HepG2 (cell line): ENCODE data around the gene C16orf54. TPM values are rescaled to one million over a fixed set of nuclear protein-coding genes. Genes with fewer than 3 reads are reported as not detected.

Experiments used
- ATF7 ChIP-seq, 2 experiments: fragments of 450-650 bp in 1 of 2; sonication (generic) in 1 of 2; formaldehyde crosslinking in 1 of 2; IDR thresholded peaks; 2 replicates each; pipeline versions ENCODE4 v1.4.0 to v1.6.1; 2016 to 2020; ENCODE audit warnings: antibody characterized with exemption in 1 of 2, mild to moderate bottlenecking in 1 of 2, missing genetic modification reagents in 1 of 2
- ELF1 ChIP-seq: sonication (generic); formaldehyde crosslinking; IDR thresholded peaks from 2 replicates; pipeline ENCODE4 v1.4.0; 2020; ENCODE audit warnings: missing genetic modification reagents
- ERF ChIP-seq: IDR thresholded peaks from 2 replicates; pipeline ENCODE4 v1.6.1; 2018; ENCODE audit warnings: missing biosample characterization, missing genetic modification reagents
- MYC ChIP-seq: sonication (generic); formaldehyde crosslinking; IDR thresholded peaks from 2 replicates; pipeline ENCODE4 v1.9.0; 2021; ENCODE audit warnings: missing genetic modification reagents, borderline replicate concordance
- ZFP62 ChIP-seq: sonication (generic); formaldehyde crosslinking; IDR thresholded peaks from 2 replicates; pipeline ENCODE4 v1.4.0; 2020; ENCODE audit warnings: missing genetic modification reagents
- ZNF20 ChIP-seq: sonication (generic); formaldehyde crosslinking; IDR thresholded peaks from 2 replicates; pipeline ENCODE4 v1.4.0; 2020; ENCODE audit warnings: mild to moderate bottlenecking, moderate library complexity, missing genetic modification reagents
- ZNF235 ChIP-seq: sonication (generic); formaldehyde crosslinking; IDR thresholded peaks from 2 replicates; pipeline ENCODE4 v1.8.1; 2023; ENCODE audit warnings: mild to moderate bottlenecking, missing genetic modification reagents, borderline replicate concordance
- ZNF253 ChIP-seq: sonication (generic); formaldehyde crosslinking; IDR thresholded peaks from 2 replicates; pipeline ENCODE4 v1.8.0; 2022; ENCODE audit warnings: mild to moderate bottlenecking, missing genetic modification reagents, borderline replicate concordance
- ZNF441 ChIP-seq: sonication (generic); formaldehyde crosslinking; IDR thresholded peaks from 2 replicates; pipeline ENCODE4 v1.7.0; 2021; ENCODE audit warnings: missing genetic modification reagents, borderline replicate concordance
- ZNF556 ChIP-seq: sonication (generic); formaldehyde crosslinking; IDR thresholded peaks from 2 replicates; pipeline ENCODE4 v1.4.0; 2020; ENCODE audit warnings: mild to moderate bottlenecking, missing genetic modification reagents, borderline replicate concordance
- ZNF652 ChIP-seq: IDR thresholded peaks from 2 replicates; pipeline ENCODE4 v1.6.1; 2016; ENCODE audit warnings: low read depth, borderline replicate concordance
- ZNF780A ChIP-seq: sonication (generic); formaldehyde crosslinking; IDR thresholded peaks from 2 replicates; pipeline ENCODE4 v1.8.0; 2022; ENCODE audit warnings: mild to moderate bottlenecking, missing genetic modification reagents, moderate library complexity
- ZSCAN25 ChIP-seq: sonication (generic); formaldehyde crosslinking; IDR thresholded peaks from 2 replicates; pipeline ENCODE4 v1.8.0; 2022; ENCODE audit warnings: mild to moderate bottlenecking, missing genetic modification reagents
- polyA plus RNA-seq, 8 experiments: library from polyadenylated mRNA; depleted of rRNA in 3 of 8; stranded (reverse) in 7 of 8; unstranded in 1 of 8; fragments of >200 nt; fragmentation: Illumina TruSeq in 4 of 8; extraction: Trizol in 4 of 8; gene quantifications; 2 replicates each; pipeline versions ENCODE4 v1.2.1 to v1.2.3, GENCODE V29; 2011 to 2016; ENCODE audit warnings: low read depth in 4 of 8, missing spikeins in 1 of 8, mixed read lengths in 1 of 8; ENCODE audit not compliant: insufficient read depth in 1 of 8
- total RNA-seq, 5 experiments: library from RNA; depleted of rRNA; stranded (reverse); fragments of >200 nt; fragmentation: Illumina TruSeq; extraction: Trizol; gene quantifications; 2 replicates each; pipeline ENCODE4 v1.2.3, GENCODE V29; 2016; ENCODE audit warnings: low read depth in 1 of 5
- TF ChIP-seq, protein P1 (sequence below): sonication (generic); formaldehyde crosslinking; IDR thresholded peaks from 2 replicates; pipeline ENCODE4 v1.4.0; 2020; ENCODE audit warnings: missing genetic modification reagents
- TF ChIP-seq, protein P2 (sequence below): IDR thresholded peaks from 2 replicates; pipeline ENCODE4 v1.6.1; 2016; ENCODE audit warnings: missing compliant biosample characterization, missing genetic modification reagents, borderline replicate concordance
- TF ChIP-seq, protein P3 (sequence below): sonication (generic); formaldehyde crosslinking; IDR thresholded peaks from 2 replicates; pipeline ENCODE4 v1.9.0; 2021; ENCODE audit warnings: missing genetic modification reagents, borderline replicate concordance
- TF ChIP-seq, protein P4 (sequence below): sonication (generic); formaldehyde crosslinking; IDR thresholded peaks from 2 replicates; pipeline ENCODE4 v1.4.0; 2020; ENCODE audit warnings: mild to moderate bottlenecking, missing genetic modification reagents, borderline replicate concordance
- TF ChIP-seq, protein P5 (sequence below): sonication (generic); formaldehyde crosslinking; IDR thresholded peaks from 2 replicates; pipeline ENCODE4 v1.5.0; 2020; ENCODE audit warnings: missing genetic modification reagents, mild to moderate bottlenecking, borderline replicate concordance
- TF ChIP-seq, protein P6 (sequence below): IDR thresholded peaks from 2 replicates; pipeline ENCODE4 v1.6.1; 2012; ENCODE audit warnings: inconsistent platforms
- TF ChIP-seq, protein P7 (sequence below): sonication (generic); formaldehyde crosslinking; IDR thresholded peaks from 2 replicates; pipeline ENCODE4 v1.5.0; 2020; ENCODE audit warnings: missing genetic modification reagents, mild to moderate bottlenecking, borderline replicate concordance

Gene C16orf54
- total and polyA plus RNA-seq, 2 of the 13 experiments (the other 11 are each of a cell fraction or from before 2014, with no cell fraction given) = not detected

DNA sequence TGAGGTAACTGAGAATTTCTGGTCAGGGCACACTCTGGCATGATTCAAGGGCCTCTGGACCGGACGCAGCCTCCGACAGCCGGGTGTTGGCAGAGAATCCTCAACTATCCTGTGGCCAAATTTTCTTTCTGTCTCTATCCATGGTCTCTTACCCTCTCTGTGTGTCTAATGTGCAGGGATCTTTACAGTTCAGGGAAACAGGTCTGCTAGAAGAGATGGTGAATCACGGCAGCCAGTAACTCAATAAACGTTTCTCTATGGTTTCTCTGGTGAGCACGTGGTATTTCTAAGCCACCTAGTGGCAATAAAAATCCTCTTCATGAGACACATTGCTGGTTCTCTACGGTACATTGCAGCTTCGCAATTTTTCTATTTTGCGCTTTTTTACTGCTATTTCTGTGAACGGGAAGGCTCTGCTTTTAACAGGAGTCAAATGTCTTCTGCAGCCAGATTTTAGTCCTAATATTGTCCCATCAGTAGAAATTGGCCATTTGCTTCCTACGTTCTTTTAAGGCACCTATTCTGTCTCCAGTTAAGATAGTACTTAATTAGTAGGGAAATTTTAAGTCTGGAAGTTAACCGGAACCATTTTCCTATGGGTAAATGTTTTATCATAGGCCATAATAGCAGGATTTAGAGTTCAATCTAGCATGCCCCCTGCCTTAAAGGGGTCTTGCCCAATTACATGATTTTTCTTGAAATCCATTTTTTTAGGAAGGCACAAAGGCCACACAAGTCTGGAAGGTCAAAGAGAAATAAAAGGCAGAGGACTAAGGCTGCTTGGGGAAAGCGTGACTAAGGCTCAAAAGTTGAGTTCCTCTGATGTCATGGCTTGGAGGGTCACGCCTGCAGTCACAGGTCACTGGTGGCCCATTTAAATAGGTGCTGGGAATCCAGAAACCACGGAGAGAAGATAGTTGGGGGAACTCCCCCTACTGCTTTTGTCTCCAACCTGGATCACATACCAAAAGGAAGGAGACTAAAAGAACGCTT, 35.3 kb downstream of the C16orf54 start (continued):
- TF ChIP-seq ZNF253 (no peak), ZFP62 (CRISPR knock-in tag) (no peak), MYC (peak; percentile 26; the same call in 1 of the 2 replicates), ZNF652 (CRISPR knock-in tag) (no peak), ZNF20 (CRISPR knock-in tag) (no peak), ZNF441 (no peak), ATF7 (IDR thresholded peaks at IDR 0.05) (no peak), ATF7 (CRISPR knock-in tag; IDR thresholded peaks at IDR 0.05) (no peak), ELF1 (CRISPR knock-in tag) (no peak), ZNF235 (no peak), ZNF780A (no peak), ZSCAN25 (CRISPR knock-in tag) (no peak), ZNF556 (no peak), ERF (CRISPR knock-in tag) (peak; percentile 36; the same call in 1 of the 2 replicates)
- TF ChIP-seq, protein P1, sequence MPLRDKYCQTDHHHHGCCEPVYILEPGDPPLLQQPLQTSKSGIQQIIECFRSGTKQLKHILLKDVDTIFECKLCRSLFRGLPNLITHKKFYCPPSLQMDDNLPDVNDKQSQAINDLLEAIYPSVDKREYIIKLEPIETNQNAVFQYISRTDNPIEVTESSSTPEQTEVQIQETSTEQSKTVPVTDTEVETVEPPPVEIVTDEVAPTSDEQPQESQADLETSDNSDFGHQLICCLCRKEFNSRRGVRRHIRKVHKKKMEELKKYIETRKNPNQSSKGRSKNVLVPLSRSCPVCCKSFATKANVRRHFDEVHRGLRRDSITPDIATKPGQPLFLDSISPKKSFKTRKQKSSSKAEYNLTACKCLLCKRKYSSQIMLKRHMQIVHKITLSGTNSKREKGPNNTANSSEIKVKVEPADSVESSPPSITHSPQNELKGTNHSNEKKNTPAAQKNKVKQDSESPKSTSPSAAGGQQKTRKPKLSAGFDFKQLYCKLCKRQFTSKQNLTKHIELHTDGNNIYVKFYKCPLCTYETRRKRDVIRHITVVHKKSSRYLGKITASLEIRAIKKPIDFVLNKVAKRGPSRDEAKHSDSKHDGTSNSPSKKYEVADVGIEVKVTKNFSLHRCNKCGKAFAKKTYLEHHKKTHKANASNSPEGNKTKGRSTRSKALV (CRISPR knock-in tag) = 0 out of 2 replicates have a peak, but pooled peaks have one; percentile 33
- TF ChIP-seq, protein P2, sequence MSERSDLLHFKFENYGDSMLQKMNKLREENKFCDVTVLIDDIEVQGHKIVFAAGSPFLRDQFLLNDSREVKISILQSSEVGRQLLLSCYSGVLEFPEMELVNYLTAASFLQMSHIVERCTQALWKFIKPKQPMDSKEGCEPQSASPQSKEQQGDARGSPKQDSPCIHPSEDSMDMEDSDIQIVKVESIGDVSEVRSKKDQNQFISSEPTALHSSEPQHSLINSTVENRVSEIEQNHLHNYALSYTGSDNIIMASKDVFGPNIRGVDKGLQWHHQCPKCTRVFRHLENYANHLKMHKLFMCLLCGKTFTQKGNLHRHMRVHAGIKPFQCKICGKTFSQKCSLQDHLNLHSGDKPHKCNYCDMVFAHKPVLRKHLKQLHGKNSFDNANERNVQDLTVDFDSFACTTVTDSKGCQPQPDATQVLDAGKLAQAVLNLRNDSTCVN (CRISPR knock-in tag) = no peak
- TF ChIP-seq, protein P3, sequence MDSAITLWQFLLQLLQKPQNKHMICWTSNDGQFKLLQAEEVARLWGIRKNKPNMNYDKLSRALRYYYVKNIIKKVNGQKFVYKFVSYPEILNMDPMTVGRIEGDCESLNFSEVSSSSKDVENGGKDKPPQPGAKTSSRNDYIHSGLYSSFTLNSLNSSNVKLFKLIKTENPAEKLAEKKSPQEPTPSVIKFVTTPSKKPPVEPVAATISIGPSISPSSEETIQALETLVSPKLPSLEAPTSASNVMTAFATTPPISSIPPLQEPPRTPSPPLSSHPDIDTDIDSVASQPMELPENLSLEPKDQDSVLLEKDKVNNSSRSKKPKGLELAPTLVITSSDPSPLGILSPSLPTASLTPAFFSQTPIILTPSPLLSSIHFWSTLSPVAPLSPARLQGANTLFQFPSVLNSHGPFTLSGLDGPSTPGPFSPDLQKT (CRISPR knock-in tag) = no peak
- TF ChIP-seq, protein P4, sequence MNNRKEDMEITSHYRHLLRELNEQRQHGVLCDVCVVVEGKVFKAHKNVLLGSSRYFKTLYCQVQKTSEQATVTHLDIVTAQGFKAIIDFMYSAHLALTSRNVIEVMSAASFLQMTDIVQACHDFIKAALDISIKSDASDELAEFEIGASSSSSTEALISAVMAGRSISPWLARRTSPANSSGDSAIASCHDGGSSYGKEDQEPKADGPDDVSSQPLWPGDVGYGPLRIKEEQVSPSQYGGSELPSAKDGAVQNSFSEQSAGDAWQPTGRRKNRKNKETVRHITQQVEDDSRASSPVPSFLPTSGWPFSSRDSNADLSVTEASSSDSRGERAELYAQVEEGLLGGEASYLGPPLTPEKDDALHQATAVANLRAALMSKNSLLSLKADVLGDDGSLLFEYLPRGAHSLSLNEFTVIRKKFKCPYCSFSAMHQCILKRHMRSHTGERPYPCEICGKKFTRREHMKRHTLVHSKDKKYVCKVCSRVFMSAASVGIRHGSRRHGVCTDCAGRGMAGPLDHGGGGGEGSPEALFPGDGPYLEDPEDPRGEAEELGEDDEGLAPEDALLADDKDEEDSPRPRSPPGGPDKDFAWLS (CRISPR knock-in tag) = no peak
- TF ChIP-seq, protein P5, sequence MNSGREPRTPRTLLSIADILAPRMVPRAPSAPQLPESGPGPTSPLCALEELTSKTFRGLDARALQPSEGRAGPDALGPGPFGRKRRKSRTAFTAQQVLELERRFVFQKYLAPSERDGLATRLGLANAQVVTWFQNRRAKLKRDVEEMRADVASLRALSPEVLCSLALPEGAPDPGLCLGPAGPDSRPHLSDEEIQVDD (CRISPR knock-in tag) = no peak
- TF ChIP-seq, protein P6, sequence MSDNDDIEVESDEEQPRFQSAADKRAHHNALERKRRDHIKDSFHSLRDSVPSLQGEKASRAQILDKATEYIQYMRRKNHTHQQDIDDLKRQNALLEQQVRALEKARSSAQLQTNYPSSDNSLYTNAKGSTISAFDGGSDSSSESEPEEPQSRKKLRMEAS = peak; percentile 94
- TF ChIP-seq, protein P7, sequence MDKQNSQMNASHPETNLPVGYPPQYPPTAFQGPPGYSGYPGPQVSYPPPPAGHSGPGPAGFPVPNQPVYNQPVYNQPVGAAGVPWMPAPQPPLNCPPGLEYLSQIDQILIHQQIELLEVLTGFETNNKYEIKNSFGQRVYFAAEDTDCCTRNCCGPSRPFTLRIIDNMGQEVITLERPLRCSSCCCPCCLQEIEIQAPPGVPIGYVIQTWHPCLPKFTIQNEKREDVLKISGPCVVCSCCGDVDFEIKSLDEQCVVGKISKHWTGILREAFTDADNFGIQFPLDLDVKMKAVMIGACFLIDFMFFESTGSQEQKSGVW (CRISPR knock-in tag) = peak; percentile 64; the same call in 1 of the 2 replicates
